ENCODE data around the gene TELO2.
A peak's percentile ranks its signal among the peaks of the same experiment; 100 is the strongest.

TELO2 gene

DNA sequence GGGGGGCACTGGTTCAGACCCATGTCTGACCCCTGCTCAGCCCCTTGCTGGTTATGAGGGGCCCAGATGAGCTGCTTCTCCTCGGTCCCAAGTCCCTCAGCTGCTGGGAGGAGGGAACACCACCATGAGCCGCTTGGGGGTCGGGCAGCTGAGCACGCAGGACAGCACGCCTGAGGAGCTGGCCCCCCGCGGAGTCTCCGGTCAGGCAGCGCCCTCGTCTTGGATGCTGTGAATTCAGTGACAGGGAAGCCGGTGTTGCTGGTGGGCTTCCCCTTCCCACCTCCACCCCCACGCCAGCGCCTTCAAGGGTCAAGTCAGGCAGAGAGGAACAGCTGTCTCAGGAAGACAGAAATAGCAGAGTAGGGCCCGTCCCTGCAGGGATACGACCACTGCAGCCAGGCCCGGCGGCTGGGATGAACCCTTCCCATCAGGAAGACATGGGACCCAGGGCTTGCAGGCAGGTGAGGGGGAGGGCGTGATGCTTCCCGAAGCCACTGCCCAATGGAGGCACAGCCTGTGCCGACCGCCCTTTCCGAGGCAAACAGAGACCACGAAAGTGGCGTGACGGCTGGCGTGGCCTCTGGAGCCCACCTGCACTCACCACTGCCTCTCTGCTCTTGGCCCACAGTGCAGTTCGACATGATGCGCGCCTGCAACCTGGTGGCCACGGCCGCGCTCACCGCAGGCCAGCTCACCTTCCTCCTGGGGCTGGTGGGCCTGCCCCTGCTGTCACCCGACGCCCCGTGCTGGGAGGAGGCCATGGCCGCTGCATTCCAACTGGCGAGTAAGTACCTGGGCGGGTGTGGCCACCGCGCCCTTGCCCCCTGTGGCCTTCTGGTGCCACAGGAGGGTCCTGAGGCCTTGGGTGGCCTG, 48.4 kb downstream of the TELO2 start:
- Histone ChIP-seq H3K36me3 (peaks cover 34 to 83% (median 63%) of the 10 kb centered on the region in 3 donors), H3K4me3 (no peak overlapping the region), H3K27ac (peak overlapping the region in 1 of 2 donors; percentile 76), H3K27me3 (no peaks in the 10 kb centered on the region), H3K4me1 (peaks cover 0 to 67% (median 38%) of the 10 kb centered on the region in 4 donors), H3K9me3 (no peaks in the 10 kb centered on the region)
- intact Hi-C loops (cut with DNase I; ENCODE audit: low total_unique reads): no loop called here
- TF ChIP-seq, protein P1, sequence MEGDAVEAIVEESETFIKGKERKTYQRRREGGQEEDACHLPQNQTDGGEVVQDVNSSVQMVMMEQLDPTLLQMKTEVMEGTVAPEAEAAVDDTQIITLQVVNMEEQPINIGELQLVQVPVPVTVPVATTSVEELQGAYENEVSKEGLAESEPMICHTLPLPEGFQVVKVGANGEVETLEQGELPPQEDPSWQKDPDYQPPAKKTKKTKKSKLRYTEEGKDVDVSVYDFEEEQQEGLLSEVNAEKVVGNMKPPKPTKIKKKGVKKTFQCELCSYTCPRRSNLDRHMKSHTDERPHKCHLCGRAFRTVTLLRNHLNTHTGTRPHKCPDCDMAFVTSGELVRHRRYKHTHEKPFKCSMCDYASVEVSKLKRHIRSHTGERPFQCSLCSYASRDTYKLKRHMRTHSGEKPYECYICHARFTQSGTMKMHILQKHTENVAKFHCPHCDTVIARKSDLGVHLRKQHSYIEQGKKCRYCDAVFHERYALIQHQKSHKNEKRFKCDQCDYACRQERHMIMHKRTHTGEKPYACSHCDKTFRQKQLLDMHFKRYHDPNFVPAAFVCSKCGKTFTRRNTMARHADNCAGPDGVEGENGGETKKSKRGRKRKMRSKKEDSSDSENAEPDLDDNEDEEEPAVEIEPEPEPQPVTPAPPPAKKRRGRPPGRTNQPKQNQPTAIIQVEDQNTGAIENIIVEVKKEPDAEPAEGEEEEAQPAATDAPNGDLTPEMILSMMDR (IDR thresholded peaks at IDR 0.05): no peak
- DNase-seq: no peak

DNA sequence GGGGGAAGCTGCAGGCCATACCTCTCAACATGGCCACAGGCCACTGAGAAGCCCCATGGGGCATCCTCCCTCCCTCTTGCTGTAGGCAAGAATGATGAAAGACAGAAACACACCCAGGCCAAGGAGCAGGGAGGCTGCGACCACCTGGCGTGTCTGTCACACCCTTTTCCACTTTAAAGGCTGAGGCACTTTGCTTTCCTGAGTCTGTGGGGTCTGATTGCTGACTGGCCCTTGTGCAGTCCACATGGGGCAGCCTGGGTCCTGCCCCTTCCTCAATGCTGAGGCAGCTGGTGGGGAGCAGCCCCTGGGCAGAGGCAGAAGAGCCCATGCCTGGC, 49.0 kb downstream of the TELO2 start:
- Histone ChIP-seq H3K27me3 (no peaks in the 10 kb centered on the region), H3K27ac (peak overlapping the region in 1 of 2 donors; percentile 76), H3K4me1 (peaks cover 0 to 68% (median 40%) of the 10 kb centered on the region in 4 donors), H3K36me3 (peaks cover 28 to 83% (median 57%) of the 10 kb centered on the region in 3 donors), H3K9me3 (no peaks in the 10 kb centered on the region), H3K4me3 (no peak overlapping the region)
- no peak for DNase-seq
- intact Hi-C loops (cut with DNase I; ENCODE audit: low total_unique reads): no loop called here
- TF ChIP-seq, protein P1 (IDR thresholded peaks at IDR 0.05): no peak

DNA sequence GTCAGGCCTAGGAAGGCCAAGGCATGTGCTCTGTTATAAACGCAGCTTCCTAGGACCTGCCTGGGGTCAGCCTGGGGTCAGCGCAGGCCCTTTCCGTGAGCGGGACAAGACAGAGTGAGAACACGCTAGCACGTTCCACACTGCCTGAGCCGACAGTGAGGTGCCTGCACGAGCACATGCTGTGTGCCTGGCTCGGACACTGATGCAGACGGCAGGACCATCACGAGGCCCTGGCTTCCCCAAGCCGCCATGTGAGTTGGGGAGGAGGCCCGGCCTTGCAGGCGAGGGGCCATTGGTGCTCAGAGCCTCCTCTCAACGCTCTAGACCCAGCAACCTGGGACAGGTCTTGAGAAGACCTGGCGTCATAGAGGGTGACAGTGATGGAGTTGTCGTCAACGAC, 49.4 kb downstream of the TELO2 start:
- no peaks in the 10 kb centered on the region for H3K27me3 ChIP-seq
- no peak overlapping the region for H3K4me3 ChIP-seq
- peak overlapping the region; percentile 76 to 87 for H3K27ac ChIP-seq
- H3K9me3 ChIP-seq: no peaks in the 10 kb centered on the region
- TF ChIP-seq, protein P1 (IDR thresholded peaks at IDR 0.05): no peak
- DNase-seq: no peak
- peaks cover 24 to 79% (median 53%) of the 10 kb centered on the region in 3 donors for H3K36me3 ChIP-seq
- H3K4me1 ChIP-seq: peaks cover 0 to 68% (median 44%) of the 10 kb centered on the region in 4 donors
- intact Hi-C loops (cut with DNase I; ENCODE audit: low total_unique reads): no loop called here

DNA sequence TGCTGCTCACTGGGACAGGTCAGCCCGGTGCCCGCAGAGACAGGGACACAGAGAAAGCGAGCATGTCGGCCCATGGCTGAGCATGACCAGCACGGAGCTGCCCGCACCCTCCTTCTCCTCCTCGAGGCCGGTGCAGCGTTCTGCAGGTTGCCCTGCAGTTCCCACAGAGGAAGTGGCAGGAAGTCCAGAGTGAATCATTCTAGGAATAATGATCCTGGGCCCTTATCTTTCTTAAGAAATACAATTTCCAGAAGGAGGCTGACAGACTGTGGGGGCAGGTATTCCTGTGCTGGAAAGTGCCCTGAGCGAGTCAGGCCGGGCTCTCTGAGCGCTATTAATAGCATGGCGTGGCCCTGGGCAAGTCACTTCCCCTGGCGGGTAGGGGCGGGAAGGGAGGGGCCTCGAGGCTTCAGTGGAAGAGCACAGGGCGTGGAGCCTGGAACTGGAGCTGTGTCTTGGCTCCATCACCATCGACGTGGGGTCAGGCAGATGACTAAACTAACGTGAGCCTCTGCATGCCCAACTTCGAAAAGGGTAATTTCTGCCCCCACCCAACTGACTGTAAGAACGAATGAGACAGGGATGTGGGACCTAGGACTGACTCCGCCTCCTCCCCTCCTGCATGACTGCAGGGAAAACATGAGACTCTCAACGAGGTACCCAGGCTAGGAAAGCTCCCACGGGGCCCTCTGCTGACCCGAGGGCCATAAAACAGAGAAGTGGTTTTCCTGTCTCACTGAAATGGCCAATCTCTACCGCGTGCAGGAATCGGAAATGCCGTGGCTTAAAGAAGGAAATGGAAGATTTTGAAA, 50.1 kb downstream of the TELO2 start:
- Histone ChIP-seq H3K27ac (peak overlapping the region; percentile 76 to 87), H3K36me3 (peaks cover 20 to 77% (median 45%) of the 10 kb centered on the region in 3 donors), H3K27me3 (no peaks in the 10 kb centered on the region), H3K4me3 (no peak overlapping the region), H3K4me1 (peaks cover 0 to 68% (median 49%) of the 10 kb centered on the region in 4 donors), H3K9me3 (no peaks in the 10 kb centered on the region)
- TF ChIP-seq, protein P1 (IDR thresholded peaks at IDR 0.05): no peak
- intact Hi-C loops (cut with DNase I; ENCODE audit: low total_unique reads): no loop called here
- peak; percentile 76 to 83 for DNase-seq

DNA sequence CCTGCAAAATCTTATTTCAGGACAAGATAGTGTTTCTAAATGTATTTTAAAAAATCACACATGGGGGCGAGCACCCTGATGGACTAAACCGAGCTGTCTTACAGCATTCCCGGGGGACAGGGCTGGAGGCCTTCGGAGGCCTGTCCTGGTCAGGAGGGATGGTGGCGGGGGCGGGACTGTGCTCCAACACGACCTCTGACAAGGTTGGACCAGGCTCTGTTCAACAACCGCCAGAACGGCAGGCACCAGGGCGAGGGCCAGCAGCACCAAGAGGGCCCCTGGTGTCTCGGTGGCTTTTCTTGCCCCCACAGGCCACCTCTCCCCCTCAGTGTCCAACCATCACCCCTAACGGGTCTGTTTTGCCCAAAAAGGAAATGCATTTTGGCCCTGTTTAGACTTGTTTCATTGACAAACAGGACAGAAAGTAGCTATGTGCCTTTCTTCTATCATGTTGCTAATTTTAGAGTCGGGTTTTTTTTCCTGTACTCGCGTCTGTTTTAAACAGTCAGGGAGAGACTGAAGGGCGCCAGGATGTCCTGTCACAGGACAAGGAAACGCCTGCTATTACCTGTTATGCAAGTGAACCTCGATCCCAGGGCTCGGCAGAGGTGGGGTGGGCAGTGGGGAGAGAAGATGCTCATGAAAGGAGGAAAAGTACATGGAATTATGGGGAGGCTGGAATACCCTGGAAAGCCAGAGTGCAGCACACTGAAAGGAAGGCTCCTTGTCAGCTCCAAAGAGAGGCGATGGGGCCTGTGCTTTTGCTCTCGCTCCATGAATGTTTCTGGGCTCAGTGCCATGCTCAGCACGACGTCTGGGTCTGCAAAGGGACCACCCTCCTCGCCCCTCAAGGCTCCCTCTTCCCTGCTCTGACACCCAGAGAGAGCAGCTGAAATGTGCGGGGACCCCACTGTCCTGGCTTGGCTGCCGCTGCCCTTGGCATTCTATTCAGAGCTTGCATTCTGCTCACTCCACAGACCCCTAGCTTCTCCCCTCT, 52.2 kb downstream of the TELO2 start:
- peak overlapping the region; percentile 10 to 38 for H3K4me3 ChIP-seq
- TF ChIP-seq, protein P1 (IDR thresholded peaks at IDR 0.05): no peak
- H3K36me3 ChIP-seq: peaks cover 11 to 69% (median 27%) of the 10 kb centered on the region in 3 donors
- H3K27ac ChIP-seq: peak overlapping the region; percentile 76 to 87
- DNase-seq: peak in 1 of 2 donors; percentile 83
- intact Hi-C loops (cut with DNase I; ENCODE audit: low total_unique reads): no loop called here
- H3K27me3 ChIP-seq: no peaks in the 10 kb centered on the region
- H3K9me3 ChIP-seq: no peaks in the 10 kb centered on the region
- H3K4me1 ChIP-seq: peaks cover 0 to 88% (median 65%) of the 10 kb centered on the region in 4 donors
